Activated effector memory CD4-positive, alpha-beta T cell treated with Interleukin-2 at 50 U/mL for 16 hours (primary cell): ENCODE data around the gene C17orf67.

ENCODE experiments used
- DNase-seq: peaks from one replicate; pipeline ENCODE4 v3.0.0-alpha.2; 2020

The C17orf67 gene

GRCh38 chr17:56804454-56804853 is 29.3 kb downstream of the C17orf67 start:
- DNase-seq, result no peak

DNA sequence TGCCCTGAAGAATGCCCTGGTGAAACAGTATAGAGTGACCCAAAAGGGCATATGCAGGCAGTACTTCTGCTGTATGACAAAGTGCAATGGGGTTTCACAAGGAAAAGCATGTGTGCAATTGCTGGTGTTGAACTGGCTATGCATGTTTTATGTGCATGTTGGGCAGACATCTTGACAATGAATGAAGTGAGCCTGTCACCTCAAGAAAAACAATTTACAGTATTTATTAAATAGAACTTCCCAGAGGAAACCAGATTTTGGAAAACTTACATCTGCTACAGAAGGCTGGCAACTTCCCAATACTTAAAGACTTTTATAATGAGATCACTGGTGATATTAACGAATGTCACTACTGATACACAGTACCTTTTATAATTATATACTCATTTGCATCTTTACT is 30.6 kb downstream of the C17orf67 start:
- no peak for DNase-seq

DNA sequence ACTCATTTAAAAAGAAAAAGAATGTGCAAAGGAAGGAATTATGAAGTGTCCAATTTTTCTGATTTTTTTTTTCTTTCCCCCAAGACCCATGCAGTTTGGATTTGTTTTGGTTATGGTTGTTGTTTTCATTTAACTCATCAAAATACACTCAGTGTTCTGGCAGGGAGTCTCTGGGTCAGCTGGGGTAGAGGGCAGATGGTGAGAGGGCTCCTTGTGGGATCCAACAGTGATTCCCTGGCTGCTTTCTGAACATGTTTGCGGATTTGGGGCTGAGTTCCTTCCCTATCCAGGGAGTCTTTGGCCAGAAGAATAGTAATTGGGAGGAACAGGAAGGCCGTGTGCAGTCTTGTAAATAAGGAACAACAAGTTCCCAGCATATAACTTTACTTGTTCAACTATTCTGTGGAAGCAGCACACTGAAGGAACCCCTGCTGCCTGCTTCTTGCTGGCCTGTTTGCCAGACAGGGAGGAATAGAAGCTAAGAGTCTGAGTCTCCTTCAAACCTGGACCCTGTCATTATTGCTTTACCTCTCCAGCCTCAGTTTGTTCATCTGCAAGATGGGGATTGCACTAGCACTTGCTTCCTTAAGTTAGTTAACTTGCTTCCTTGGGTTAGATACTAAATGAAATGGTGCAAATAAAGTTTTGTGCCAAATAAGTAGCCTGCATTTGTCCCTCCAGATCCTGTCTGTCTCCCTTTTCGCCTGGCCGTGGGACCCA is 32.1 kb downstream of the C17orf67 start:
- DNase-seq, result no peak

GRCh38 chr17:56798916-56799315 is 34.8 kb downstream of the C17orf67 start:
- DNase-seq, result no peak

DNA sequence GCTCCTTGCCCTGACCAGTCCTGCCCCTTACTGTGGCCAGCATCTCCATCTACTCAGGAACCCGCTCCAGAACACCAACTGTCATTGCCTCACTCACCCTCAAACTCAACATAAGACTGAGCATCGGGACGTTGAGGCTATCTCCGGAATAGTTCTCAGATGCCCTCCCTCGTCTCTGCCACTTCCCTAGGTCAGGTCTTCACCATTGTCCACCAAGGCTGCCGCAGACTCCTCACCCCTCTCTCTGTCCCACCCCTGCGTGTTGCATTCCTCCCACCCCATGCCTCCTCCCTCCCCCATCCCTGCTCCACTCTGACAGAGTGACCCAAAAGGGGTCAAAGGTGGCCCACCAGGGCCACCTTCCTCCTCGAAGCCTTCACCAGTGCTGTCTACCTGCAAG is 37.2 kb downstream of the C17orf67 start:
- DNase-seq, result no peak

- DNase-seq, result no peak
Measured at GRCh38 chr17:56795221-56795865, 38.4 kb downstream of the C17orf67 start.

DNA sequence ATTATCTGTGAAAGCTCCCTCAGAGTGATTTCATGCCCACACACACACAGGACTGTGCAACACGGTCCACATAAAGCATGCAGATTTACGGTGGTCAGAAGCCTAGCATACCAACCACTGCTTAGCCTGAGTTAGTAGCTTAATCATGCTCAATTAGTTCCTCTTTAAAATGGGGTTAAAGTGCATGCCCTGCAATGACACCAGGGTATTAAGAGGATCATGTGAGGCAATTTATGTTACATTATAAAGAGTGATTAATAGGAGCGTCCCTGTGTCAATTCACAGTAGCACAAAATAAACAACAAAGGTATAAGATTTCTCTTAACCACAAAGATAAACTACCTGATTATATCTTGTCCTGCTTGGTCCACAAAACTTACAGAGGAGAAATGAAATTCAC is 39.8 kb downstream of the C17orf67 start:
- no peak for DNase-seq

- no peak for DNase-seq
Measured at GRCh38 chr17:56793531-56793930, 40.2 kb downstream of the C17orf67 start.

DNA sequence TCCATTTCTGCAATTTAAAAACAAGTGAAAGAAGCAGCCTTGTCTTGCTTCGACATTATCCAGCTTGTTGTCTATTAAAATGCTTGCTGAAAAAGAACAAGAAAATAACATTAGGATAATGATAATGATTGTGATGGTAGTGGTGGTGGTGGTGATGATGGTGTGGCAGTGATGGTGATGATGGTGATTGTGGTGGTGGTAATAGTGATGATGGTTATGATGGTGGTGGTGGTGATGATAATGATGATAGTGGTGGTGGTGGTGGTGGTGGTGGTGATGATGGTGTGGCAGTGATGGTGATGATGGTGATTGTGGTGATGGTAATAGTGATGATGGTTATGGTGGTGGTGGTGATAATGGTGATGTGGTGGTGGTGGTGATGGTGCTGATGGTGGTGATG is 41.5 kb downstream of the C17orf67 start:
- DNase-seq, result no peak

DNA sequence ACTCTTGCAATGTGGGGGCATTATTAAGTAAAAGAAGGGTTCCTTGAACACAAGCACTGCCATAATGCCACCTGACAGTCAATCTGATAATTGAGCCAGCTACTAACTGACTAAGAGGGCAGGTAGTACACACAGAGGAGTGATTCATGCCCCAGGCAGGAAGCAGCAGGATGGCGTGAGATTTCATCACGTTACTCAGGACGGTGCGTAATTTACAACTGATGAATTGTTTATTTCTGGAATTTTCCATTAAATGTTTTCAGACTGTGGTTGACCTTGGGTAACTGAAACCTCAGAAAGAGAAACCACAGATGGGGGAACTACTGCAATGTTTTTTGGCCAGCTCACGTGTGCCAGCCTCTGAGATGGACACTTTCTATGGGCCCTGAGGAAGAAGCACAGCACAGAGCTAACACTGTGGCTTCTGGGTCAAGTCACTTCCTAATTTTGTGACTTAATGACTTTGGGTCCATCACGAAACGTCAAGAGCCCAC is 46.7 kb downstream of the C17orf67 start:
- DNase-seq, result peak; percentile 15

DNA sequence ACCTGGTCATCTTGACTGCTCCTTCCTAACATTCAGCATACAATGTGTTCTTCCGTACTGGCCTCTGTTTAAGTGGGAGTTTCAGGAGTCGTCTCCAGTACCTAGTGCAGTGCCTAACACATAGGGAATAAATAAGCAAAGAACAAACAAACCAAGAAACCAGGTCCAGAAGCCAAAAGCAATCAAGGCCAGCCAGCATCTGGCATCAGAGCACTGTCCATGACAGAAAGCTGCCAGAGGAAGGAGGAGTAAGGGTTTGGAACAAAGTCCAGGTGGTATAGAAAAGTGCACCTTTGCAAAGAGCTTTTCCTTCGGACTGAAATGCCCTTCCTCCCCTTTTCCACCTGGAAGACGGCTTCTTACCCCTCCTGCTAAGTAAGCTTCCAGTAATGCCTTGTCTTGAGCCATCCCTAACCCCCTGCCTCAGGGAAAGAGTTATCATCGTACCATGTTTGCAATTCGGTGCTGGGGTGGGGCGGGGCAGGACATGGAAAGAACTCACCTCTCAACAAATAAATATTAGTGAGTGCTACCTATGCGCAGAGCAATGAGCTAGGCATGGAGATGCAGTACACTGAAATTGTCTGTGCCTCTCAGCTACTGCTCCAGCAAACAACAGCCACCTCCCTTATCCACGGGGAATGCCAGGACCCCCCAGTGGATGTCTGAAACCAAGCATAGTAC is 47.6 kb downstream of the C17orf67 start:
- DNase-seq, result no peak

- no peak for DNase-seq
Measured at GRCh38 chr17:56785405-56785804, 48.3 kb downstream of the C17orf67 start.

DNA sequence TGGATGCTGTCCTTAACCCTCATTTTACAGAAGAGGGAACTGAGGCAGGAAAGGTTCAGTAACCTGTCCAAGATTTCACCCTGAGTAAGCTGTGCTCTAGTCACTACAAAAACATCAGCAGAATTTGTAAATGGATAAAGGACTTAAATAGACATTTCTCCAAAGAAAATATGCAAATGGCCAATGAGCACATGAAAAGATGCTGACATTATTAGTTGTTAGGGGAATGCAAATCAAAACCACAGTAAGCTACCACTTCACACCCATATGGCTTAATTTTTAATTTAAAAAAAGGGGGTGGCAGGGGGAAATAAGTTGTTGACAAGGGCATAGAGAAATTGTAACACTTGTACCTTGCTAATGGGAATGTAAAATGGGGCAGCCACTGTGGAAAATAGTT is 51.4 kb downstream of the C17orf67 start:
- DNase-seq, result no peak

DNA sequence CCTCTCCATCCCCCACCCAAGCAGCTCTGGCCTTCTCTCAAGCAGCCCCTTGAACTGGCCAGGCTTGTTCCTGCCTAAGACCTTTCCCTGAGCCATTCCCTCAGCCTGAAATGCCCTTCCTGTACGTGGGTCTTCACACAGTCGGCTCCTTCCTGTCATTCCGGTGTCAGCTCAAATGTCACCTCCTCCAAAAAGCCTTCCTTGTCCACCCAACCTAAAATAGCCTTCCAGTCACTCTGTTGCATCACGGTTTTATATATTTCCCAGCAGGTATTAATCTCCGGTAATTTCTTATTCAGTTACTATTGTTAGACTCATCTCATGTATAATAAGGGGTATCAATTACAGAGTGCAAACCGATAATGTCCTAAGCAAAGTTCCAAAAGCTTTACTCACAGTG is 51.8 kb downstream of the C17orf67 start:
- no peak for DNase-seq

DNA sequence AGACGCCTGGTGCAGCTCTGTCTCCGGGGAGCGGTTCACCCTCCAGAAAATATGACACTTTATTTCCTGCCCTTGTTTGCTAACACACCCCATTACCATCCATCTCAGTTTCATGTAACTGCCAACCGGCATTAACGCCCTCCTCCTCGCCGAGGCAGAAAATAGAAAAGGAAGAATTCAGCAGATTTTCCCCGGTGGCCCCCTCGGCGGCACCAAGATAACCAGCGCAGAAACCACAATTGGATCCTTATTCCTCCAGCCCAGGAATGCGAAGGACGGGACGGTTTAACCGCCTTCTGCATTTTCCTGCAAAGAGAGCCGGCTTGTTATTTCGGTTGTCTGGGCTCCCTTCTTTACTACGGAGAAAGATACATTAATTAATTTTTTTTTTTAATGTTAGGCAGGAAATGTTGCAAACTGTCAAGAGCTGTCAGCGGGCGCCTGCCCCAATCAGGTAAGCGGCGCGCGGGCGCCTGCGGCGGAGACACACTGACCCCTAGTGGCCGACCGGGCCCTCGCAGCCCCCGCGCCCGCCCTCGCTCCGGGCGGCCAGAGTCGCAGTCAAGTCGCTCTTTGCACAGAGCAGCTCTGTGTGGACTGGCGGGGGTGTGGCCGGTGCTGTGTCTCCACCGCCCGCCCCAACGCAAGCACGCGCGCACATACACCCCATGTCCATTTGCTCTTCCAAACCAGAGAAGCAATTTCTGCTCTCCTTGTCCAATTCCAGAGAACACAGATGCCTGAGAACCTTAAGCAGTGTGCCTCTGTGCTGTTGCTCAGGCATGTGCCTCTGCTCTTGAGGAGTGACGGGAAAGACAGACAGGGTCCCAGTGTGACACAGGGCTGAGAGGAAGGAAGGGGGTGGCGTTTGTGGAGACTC is 53.6 kb downstream of the C17orf67 start:
- peak; percentile 83 for DNase-seq

- DNase-seq, result no peak
Measured at GRCh38 chr17:56779322-56779721, 54.4 kb downstream of the C17orf67 start.

- DNase-seq, result no peak
Measured at GRCh38 chr17:56778898-56779297, 54.8 kb downstream of the C17orf67 start.

DNA sequence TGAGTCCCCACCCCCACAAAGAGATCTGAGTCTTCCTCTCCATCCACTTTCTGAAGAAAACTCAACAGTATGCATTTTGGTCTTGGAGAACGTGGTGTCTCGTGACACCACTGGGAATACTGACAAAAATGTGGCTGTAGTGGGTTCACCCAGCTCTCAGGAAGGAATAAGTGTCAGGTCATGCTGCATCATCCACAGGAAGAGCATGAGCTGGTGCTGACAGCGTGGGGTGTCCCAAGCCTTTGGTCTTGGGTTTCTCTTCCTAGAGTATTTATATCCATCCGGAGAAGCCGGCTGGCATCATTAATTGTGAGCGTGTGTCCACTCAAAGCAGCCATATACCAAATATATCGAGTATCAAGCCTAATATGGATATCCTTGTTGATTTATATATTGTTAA is 55.9 kb downstream of the C17orf67 start:
- no peak for DNase-seq

DNA sequence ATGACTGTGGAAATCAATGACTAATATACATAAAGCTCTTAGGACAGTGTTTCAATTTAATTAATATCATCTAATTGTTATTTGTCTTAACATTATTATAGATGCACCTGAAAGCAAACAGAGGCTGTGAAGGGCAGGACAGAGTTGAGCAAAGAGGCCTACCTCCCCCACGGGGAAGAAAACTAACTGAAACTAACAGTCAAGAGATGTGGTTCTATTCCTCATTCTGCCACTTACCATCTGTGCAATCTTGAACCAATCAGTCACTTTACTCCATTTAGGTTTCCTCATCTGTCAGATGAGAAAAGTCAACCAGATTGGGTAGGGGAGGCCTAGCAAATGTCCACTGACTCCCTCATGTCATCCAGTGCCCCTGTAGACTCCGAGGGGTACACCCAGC is 59.1 kb downstream of the C17orf67 start:
- DNase-seq, result no peak

DNA sequence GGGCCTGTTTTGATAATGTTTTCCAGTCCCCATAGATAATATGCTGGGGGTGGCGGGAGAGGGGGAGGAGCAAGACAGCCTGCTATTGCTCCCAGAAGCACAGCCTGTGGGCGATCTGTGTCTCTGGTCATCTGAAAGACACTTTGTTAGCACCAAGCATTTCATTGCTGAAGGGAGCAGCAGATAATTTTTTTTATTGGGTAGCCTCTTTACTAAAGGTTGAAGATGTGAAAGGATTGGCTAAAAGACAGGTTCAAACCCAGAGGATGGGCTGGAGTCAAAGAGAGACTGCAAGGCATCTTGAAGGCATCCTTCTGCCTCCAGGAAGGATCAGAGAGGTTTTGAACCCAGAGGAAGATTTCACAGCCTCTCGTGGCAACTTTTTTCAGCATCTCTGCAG is 60.6 kb downstream of the C17orf67 start:
- no peak for DNase-seq

DNA sequence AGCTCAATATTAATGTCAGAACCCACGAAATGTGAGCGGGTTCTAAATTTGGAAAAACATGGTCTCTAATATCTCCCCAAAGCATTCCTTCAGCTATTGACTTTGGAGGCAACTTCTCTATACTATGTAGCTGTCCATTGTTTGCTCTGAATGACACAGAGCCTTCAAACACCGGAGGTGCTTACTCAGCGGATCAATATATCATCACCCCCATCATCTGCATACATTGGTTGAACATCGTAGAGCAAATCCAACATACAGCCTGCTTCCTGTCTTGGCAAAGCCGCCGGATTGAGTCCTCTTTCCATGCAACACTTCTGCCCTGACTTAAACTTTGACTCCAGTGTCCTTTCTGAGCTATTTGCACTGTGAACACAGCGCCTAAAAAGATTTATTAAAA is 61.3 kb downstream of the C17orf67 start:
- DNase-seq, result no peak

- no peak for DNase-seq
Measured at GRCh38 chr17:56771975-56772374, 61.7 kb downstream of the C17orf67 start.

GRCh38 chr17:56771563-56771962 is 62.2 kb downstream of the C17orf67 start:
- no peak for DNase-seq
